Measurements from ENCODE around the gene LRRC41.
"Not testable (repeated sequence)": the region's sequence is repeated elsewhere in the genome, so short reads cannot be mapped to it uniquely, and the experiment has no call there.

The LRRC41 gene, protein sequence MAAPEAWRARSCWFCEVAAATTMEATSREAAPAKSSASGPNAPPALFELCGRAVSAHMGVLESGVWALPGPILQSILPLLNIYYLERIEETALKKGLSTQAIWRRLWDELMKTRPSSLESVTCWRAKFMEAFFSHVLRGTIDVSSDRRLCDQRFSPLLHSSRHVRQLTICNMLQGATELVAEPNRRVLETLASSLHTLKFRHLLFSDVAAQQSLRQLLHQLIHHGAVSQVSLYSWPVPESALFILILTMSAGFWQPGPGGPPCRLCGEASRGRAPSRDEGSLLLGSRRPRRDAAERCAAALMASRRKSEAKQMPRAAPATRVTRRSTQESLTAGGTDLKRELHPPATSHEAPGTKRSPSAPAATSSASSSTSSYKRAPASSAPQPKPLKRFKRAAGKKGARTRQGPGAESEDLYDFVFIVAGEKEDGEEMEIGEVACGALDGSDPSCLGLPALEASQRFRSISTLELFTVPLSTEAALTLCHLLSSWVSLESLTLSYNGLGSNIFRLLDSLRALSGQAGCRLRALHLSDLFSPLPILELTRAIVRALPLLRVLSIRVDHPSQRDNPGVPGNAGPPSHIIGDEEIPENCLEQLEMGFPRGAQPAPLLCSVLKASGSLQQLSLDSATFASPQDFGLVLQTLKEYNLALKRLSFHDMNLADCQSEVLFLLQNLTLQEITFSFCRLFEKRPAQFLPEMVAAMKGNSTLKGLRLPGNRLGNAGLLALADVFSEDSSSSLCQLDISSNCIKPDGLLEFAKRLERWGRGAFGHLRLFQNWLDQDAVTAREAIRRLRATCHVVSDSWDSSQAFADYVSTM

DNA sequence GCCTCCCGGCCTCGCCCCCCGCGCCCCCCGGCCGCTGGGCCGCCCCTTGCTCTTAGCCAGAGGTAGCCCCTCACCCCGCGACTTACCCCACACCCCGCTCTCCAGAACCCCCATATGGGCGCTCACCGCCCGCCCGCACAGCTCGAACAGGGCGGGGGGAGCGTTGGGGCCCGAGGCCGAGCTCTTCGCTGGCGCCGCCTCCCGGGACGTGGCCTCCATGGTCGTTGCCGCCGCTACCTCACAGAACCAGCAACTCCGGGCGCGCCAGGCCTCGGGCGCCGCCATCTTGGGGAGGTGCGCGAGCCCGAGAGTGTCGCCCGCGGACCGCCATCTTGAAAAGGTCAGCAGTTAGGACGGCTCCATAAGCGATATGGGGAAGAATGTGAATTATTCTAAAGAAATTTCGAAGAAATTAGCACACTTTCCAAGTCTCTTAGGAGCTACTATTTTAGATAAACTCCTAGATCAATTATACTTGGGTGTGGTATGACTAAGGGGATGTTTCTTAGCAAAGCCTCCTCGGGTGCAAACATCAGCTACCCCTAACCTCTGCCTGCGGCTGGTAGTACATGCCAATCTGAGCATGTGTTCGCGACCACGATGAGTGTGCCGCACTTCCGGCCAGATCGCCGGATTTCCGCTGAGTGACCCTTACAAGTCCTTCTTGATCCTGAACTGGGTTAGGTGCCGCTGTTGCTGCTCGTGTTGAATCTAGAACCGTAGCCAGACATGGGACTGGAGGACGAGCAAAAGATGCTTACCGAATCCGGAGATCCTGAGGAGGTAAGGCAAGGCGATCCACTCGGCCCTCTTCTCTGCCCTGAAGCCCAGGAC, at the start of gene LRRC41, which contains the start of gene UQCRH:
TSS of gene LRRC41 (minus strand) at position 579 of the 834 bp plus-strand sequence. CDS start at position 285, 294 bp downstream.
TSS of gene UQCRH (plus strand) at position 661 of the 834 bp plus-strand sequence. CDS start at position 730, 69 bp downstream.
- DNase-seq: peak; percentile 88

DNA sequence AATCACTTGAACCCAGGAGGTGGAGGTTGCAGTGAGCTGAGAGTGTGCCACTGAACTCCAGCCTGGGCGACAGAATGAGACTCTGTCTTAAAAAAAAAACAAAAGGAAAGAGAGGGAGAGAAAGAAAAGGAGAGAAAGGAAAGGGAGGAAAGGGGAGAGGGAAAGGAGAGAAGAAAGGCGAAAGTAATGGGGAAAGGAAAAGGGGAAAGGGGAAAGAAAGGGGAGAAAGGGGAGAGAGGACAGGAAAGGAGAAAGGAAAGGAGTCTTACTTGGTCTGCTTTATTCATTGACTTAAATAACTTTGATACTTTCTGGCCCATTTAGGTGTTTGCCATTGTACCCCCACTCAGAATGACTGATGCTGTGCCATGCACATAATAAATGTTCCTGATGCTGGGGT, 48.9 kb upstream of the LRRC41 start:
- DNase-seq: no peak

DNA sequence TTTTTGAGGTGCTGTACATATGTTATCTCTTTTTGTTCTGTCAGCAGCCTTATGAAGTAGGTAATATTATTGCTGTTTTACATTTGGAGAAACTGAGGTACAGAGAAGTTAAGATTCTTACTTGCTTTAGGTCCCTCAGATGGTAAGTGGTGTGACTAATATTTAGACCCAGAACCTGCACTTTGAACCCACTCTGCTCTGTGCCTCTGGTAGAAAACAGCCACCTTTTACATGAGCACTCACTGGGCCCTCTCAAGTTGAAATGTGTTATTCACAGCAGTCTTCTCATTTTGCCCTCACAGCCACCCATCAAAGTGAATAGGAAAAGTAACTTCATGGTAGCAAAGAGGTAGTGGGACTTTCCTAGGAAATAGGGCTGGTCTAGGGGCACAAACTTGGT, 41.9 kb upstream of the LRRC41 start:
- DNase-seq: no peak

DNA sequence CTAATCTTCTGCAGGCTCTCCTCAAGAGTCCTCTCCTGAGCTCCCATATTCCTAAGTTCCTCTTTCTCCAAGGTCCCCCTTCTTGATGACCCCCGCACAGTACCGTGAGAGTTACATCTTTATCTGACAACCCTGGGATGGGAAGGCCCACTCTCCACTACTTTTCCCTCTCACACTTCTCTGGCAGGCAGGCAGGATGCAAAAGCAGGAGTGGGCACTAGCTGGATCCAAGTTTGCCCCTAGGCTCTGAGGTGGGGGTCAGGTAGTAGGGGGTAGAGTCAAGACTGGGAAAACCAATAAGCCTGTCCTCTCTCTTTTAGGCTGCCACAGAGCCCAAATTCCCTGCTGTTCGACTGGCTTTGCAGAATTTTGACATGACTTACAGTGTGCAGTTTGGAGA, 41.1 kb upstream of the LRRC41 start:
- no peak for DNase-seq

DNA sequence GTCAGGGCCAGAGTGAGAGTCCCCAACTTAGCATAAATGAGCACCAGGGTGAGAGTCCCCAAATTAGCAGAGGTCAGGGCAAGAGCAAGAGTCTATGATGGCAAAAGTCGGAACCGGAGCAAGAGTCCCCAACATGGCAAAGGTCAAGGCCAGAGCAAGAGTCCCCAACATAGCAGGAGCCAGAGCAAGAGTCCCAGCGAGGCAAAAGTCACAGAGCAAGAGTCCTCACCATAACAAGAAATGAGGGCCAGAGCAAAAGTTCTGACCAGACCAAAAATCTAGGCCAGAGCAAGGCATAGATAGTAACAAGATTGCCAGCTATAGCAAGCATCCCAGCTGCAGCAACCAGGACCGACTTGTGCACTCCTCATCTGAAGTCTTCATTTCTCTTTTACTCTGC, 40.3 kb upstream of the LRRC41 start:
- no peak for DNase-seq

DNA sequence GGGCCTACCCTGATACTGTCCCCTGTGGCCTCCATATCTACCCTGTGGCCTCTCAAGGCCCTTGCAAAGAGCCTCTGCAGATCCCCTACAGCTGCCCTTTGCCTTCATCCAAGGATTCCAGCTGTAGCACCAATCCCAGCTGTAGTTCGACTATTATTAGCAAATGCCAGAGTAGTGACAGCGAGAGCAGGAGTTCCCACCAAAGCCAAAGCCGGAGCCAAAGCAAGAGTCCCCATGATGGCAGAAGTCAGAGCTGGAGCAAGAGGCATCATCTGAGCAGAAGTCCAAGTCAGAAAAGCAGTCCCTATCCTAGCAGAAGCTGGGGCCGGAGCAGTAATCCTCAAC, 39.9 kb upstream of the LRRC41 start:
- DNase-seq: no peak

DNA sequence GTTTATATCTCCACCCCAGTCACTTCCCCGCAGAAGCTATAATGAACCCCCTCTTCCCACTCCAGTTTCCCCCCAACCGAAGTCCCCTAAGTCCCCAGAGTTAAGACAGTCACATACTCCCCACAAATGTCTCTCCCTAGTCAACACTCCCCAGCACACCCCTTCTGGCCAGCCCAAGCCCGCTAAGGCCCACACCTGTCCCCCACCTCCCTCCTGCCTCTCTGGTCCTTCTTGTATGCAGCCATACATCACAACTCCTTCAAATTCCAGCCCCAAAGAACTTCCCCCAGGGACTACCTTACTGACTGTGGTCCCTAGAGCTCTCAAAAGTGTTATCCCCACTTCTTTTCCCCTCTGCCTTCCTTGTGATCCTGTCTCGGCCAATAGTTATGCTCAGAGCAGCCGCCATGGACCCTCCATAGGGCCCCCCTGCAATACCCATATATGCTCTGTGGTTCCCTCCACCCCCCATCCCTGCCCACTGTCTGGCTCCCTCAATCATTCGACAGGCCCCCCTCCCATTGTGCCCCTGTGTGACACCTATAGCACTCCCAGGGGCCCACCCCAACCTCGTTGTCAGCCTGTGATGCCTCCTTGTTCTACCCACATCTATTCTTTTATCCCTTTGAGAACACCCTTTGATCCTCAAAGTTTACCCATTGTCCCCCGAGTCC, 39.4 kb upstream of the LRRC41 start:
- no peak for DNase-seq

DNA sequence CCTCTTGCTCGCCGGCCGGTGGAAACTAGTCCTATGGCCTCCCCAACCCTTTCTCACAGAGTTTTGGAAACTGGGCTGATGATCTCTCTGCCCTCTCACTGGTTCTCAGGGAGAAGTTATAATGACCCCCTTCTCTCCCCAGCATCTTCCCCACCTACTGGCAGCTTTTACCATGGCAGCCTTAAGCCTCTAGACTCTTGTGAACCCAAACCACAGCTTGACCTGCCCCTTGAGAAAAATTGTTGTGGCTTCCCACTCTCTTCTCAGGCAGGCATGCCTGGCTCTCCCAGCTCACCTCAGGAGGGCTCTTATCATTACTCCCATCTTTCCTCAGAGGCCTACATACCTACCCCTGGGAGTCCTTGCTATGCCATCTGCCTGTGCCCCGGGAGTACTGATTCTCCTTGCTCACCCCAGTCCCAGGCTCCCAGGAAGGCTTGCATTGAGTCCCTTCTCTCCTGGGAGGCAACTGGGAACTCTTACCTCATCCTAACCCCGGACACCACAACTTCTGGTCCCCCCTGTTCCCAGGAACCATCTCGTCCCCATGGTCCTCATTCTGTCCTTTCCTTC, 38.8 kb upstream of the LRRC41 start:
- no peak for DNase-seq

DNA sequence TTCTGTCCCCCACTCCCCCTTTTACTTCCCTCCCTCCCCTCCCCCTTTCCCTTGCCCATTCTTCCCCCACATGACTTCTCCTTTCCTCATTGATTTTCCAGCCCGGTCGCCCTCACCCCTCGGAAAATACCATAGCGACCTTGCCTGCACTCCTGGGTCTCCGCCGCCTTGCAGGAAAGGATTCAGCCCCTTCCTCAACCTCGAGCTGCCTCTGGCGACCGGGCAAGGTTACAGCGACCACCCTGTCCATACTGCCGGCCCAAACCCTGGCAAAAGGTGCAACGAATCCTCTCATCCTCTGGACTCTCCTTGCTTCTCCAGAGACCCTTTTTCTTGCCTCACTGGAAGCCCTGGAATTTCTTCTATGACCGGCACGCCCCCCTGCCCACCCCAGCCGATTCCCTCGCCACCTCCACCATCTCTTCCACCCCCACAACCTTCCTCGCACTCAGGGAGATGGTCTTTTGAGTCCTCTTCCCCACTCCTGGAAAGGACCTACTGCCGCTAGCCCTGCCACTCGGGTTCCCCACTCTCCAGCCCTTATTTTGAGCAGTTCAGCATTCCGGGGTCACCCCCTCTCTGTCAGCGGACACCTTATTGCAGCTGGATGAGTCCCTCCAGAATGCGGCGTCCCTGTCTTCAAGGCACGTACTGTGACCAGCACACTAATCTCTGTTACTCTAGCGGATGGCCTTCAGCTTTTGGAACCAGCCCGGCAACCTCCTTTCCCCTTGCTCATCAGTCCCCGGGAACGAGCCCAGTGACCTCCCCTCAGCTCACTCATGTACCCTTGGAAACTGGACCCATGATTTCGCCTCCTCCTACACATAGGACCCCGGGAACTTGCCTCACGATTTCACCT, 38.0 kb upstream of the LRRC41 start:
- DNase-seq: no peak

DNA sequence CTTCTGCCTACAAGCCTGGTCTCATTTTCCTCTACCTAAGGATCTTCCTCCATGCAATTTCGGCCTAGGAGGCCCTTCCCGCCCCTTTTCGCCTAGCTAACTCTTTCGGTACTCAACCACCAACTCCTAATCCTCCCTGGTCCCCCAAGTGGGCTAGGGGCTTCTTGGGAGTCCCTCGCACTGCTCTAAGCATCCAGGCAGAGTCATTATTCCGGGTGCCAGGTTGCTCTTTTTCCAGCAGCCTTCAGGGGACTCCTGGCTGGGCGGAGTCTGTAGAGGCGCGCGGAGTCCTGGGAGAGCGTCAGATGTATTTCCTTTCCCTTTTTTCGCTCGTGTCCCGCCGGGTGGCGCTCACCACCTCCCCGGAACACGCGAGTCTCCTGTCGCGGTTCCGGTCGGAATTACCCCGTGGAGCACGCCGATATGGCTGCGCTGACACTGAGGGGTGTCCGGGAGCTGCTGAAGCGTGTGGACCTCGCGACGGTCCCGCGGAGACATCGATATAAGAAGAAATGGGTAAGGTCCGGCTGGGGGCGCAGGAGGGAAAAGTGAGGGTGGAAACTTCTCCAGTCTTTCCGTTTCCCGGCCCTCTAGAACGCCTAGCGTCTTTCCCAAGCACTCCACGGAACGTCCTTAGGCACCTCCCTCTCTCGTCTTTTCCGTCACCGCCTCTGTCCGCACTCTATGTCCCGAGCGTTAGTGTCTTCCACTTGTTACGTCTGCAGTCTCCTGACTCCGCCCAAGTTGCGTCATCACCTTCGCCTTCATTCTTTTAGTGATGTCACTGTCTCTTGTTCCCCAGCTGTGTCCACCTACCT, 37.2 kb upstream of the LRRC41 start, which contains the start of gene NSUN4:
TSS of gene NSUN4 (plus strand) at position 404 of the 818 bp plus-strand sequence. CDS start at position 424, 20 bp downstream.
- peak; percentile 76 for DNase-seq

DNA sequence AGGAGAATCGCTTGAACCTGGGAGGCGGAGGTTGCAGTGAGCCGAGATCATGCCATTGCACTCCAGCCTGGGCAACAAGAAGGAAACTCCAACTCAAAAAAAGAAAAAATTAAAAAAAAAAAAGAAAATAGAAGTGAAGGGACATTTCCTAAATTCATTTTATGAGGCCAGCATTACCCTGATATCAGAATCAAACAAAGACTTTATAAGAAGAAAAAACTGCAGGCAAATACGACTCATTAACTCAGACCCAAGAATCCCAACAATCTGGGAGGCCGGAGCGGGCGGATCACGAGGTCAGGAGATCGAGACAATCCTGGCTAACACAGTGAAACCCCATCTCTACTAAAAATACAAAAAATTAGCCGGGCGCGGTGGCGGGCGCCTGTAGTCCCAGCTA, 34.0 kb upstream of the LRRC41 start:
- DNase-seq: not testable (repeated sequence)

DNA sequence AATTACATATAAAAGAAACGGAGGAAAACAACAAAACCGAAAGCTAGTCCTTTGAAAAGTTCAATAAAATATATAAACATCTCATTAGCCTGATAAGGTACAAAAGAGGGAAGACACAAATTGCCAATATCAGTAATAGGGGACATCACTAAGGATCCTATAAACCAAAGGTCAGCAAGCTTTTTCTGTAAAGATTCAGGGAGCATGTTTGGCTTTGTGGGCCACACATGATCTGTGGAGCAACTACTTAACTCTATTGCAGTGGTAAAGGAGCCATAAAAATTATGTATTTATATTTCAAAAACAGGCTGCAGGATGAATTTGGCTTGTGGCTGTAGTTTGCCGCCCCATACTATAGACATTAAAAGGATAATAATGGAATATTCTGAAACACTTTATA, 31.7 kb upstream of the LRRC41 start:
- DNase-seq: no peak

DNA sequence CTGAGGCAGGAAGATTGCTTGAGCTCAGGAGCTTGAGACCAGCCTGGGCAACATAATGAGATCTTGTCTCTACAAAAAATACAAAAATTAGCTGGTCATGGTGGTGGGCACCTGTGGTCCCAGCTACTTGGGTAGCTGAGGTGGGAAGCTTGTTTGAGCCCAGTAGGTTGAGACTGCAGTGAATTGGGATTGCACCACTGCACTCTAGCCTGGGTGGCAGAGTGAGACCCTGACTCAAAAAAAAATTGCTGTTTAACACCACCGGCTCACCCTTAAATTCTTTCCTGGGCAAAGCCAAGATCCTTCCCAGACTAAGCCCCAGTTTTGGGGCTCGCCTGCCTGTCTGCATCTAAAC, 30.6 kb upstream of the LRRC41 start:
- no peak for DNase-seq

DNA sequence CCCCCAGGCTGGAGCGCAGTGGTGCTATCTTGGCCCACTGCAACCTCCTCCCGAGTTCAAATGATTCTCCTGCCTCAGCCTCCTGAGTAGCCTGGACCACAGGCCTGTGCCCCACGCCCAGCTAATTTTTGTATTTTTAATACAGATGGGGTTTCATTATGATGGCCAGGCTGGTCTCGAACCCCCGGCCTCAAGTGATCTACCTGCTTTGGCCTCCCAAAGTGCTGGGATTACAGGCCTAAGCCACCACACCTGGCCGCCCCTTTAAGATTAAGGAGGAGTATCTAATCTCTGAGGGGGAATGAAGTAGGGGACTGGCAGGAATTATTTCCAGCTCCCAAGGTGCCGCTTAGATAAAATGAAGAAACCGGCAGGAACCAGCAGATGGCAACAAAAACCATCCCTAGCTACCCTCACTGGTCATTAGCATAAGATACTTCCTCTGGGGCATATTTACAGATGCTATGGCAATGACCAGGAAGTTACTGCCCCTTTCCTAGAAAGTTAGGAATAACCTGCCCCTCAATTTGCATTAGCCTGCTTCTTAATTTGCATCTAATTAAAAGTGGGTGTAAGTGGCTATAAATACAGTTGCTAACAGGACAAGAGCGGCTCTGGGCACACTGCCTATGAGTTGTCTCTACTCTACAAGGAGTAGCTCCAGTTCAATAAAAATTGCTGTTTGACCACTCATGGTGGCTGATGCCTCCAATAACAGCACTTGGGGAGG, 30.0 kb upstream of the LRRC41 start:
- DNase-seq: no peak

DNA sequence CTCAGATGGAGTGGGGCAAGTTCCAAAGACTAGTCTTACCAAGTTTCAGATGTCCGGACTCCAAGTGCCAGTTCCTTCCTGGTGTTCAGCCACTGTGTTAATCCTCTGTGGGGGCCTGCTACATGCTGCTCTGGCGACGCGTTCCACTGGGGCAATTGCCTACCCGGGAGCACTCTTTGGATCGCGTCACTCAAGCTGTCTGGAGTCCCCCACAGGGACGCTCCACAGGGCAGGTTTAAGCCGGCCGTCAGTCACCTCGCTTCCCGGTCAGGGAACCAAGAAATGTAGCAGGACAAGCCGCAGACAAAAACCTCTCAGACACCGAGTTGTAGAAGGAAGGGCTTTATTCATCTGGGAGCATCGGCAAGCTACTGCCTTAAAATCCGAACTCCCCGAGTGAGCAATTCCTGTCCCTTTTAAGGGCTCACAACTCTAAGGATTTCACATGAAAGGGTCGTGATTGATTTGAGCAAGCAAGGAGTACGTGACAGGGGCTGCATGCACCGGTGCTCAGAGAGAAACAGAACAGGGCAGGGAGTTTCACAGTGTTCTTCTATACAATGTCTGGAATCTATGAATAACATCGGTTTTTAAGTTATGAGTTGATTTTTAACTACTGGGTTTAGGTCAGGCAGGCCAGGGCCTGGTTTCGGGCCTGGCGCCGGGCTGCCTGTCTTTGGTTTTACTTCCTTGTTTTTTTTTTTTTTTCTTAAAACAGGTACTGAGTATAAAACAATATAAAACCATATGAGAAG, 28.5 kb upstream of the LRRC41 start:
- DNase-seq: not testable (repeated sequence)

DNA sequence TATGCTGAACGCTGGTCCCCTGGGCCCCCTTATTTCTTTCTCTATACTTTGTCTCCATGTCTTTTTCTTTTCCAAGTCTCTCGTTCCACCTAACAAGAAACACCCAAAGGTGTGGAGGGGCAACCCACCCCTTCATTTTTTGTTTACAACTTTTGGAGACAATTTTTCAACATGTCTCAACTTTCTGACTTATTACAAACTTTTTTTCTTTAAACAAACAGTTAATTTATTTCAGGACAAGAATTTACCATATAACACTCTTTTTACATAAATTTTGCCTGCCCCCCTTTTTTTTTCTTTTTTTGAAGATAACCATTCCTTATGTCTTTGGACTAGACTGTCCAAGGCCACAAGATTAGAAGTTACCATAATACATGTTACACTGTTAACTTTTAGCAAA, 27.0 kb upstream of the LRRC41 start:
- DNase-seq: not testable (repeated sequence)

DNA sequence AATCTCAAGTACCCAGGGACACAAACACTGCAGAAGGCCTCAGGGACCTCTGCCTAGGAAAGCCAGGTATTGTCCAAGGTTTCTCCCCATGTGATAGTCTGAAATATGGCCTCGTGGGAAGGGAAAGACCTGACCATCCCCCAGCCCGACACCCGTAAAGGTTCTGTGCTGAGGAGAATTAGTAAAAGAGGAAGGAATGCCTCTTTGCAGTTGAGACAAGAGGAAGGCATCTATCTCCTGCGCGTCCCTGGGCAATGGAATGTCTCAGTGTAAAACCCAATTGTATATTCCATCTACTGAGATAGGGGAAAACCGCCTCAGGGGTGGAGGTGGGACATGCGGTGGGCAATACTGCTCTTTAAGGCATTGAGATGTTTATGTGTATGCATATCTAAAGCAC, 26.4 kb upstream of the LRRC41 start:
- not testable (repeated sequence) for DNase-seq

DNA sequence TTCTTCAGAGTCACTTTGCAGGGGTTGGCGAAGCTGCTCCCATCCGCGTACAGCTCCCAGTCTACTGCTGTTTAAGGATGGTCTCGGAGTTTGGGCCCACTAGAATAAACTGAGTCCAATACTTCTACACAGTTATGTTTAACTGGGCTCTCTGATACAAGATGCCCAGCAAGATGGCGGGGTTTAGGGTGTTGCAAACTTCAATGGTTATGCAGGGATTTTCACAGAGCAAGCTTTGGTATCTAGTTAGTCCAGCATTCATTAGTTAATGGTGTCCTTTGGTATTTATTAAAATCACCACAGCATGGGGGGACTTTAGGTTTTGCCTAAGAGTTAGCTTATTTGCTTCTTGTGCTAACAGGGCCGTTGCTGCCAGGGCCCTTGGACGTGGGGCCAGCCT, 24.8 kb upstream of the LRRC41 start:
- DNase-seq: not testable (repeated sequence)
